K562 (cell line): ENCODE results near the gene MMD2. TPM values are rescaled to one million over a fixed set of nuclear protein-coding genes. Genes with fewer than 3 reads are reported as not detected.

ENCODE experiments used
- ATAC-seq: fragments of 200-7000 bp; cut with Tn5 transposase; 3 replicates; pipeline ENCODE4 v1.9.1; 2020; ENCODE audit warnings: moderate library complexity
- BruUV-seq: library from RNA; stranded (reverse); fragments of 400-500 nt; replicated peaks from 2 replicates; lab custom pipeline; 2021; lab: Mats Ljungman, UMichigan
- CTCF ChIA-PET: fragments of 300-600 bp; formaldehyde crosslinking; extraction: SDS; loops from one replicate; lab custom pipeline; 2021; ENCODE audit warnings: low intra/inter-chr PET ratio; lab: Yijun Ruan, JAX
- POLR2A ChIA-PET: fragments of 300-600, 350-650 bp; sonication (Branson Sonifier 250); formaldehyde crosslinking; extraction: SDS; loops from one replicate; lab custom pipeline; 2021; ENCODE audit warnings: antibody characterized with exemption, inconsistent platforms; lab: Yijun Ruan, JAX
- DNase-seq, 4 experiments: peaks; one replicate each; pipeline versions ENCODE4 v3.0.0 to v3.0.0-alpha.2; 2011 to 2018; ENCODE audit warnings: low spot score in 3 of 4, mixed read lengths in 3 of 4; ENCODE audit errors: extremely low read depth in 1 of 4
- FAIRE-seq: peaks from 2 replicates; lab custom pipeline; 2011; peaks lifted over from hg19 to GRCh38; lab: Jason Lieb, UNC
- H2AFZ ChIP-seq: 2 replicates; pipeline ENCODE4 v1.6.0; 2011; ENCODE audit warnings: low read depth, low read length, control low read depth, inconsistent platforms
- H3K27ac ChIP-seq: fragments of 200-600 bp; 3 replicates; pipeline ENCODE4 v1.8.0; 2011; ENCODE audit warnings: low read depth, mild to moderate bottlenecking, control low read depth, inconsistent platforms, low read length, moderate library complexity, mixed read lengths; ENCODE audit errors: extremely low read depth
- H3K27me3 ChIP-seq, 2 experiments: fragments of 300-600 bp in 1 of 2; 2 replicates in 1 of 2; 3 replicates in 1 of 2; pipeline versions ENCODE4 v1.6.0 to v1.8.0; 2011; ENCODE audit warnings: inconsistent platforms in 2 of 2, low read length in 2 of 2, mild to moderate bottlenecking in 1 of 2, mixed read lengths in 1 of 2, moderate library complexity in 1 of 2; ENCODE audit not compliant: control insufficient read depth in 2 of 2, insufficient read depth in 2 of 2
- H3K36me3 ChIP-seq: fragments of 300-600 bp; 3 replicates; pipeline ENCODE4 v1.8.0; 2011; ENCODE audit warnings: mild to moderate bottlenecking, low read length, inconsistent platforms; ENCODE audit not compliant: control insufficient read depth, insufficient read depth
- H3K4me1 ChIP-seq, 2 experiments: fragments of 200-600 bp in 1 of 2; replicated peaks in 1 of 2; 2 replicates in 1 of 2; 3 replicates in 1 of 2; pipeline versions ENCODE4 v1.5.1 to v1.8.0; 2011; ENCODE audit warnings: inconsistent platforms in 2 of 2, low read length in 2 of 2, mild to moderate bottlenecking in 1 of 2, mixed read lengths in 1 of 2, moderate library complexity in 1 of 2; ENCODE audit not compliant: control insufficient read depth in 2 of 2, insufficient read depth in 2 of 2
- H3K4me2 ChIP-seq: 2 replicates; pipeline ENCODE4 v1.6.1; 2011; ENCODE audit warnings: low read length, control low read depth, inconsistent platforms, mixed read lengths; ENCODE audit not compliant: insufficient read depth
- H3K4me3 ChIP-seq: fragments of 200-600 bp; sonication (generic), shearing (Covaris generic); 2 replicates; pipeline ENCODE4 v1.5.1; 2016; ENCODE audit warnings: control low read depth, inconsistent platforms
- H3K79me2 ChIP-seq: fragments of 200-600 bp; 3 replicates; pipeline ENCODE4 v1.8.0; 2011; ENCODE audit warnings: low read length, inconsistent platforms; ENCODE audit not compliant: control insufficient read depth, insufficient read depth
- H3K9ac ChIP-seq, 2 experiments: 2 replicates each; pipeline versions ENCODE4 v1.6.0 to v1.6.1; 2011; ENCODE audit warnings: low read depth in 2 of 2, low read length in 2 of 2, control low read depth in 1 of 2, inconsistent platforms in 1 of 2, mild to moderate bottlenecking in 1 of 2, mixed read lengths in 1 of 2; ENCODE audit not compliant: insufficient read depth in 1 of 2
- H3K9me1 ChIP-seq: one replicate; pipeline ENCODE4 v1.6.0; 2011; ENCODE audit warnings: inconsistent platforms, mild to moderate bottlenecking, low read length, moderate library complexity; ENCODE audit not compliant: control insufficient read depth, insufficient read depth
- H3K9me3 ChIP-seq: replicated peaks from 2 replicates; pipeline ENCODE4 v1.5.1; 2011; ENCODE audit warnings: low read depth, low read length, inconsistent platforms; ENCODE audit not compliant: control insufficient read depth, insufficient read depth
- H4K20me1 ChIP-seq: replicated peaks from 2 replicates; pipeline ENCODE4 v1.6.1; 2011; ENCODE audit warnings: low read length, inconsistent platforms, mixed read lengths; ENCODE audit not compliant: control insufficient read depth, insufficient read depth
- GATA2 ChIP-seq: sonication (generic); formaldehyde crosslinking; IDR thresholded peaks from 2 replicates; pipeline ENCODE4 v1.4.0; 2020; ENCODE audit warnings: mild to moderate bottlenecking, missing genetic modification reagents
- GATAD2B ChIP-seq: fragments of 450-650 bp; IDR thresholded peaks from 2 replicates; pipeline ENCODE4 v1.6.1; 2017; ENCODE audit warnings: mild to moderate bottlenecking, borderline replicate concordance
- HNRNPH1 ChIP-seq: fragments of 200-400 bp; formaldehyde crosslinking; optimal IDR thresholded peaks from 2 replicates; pipeline ENCODE3; 2017; ENCODE audit warnings: low read depth, mild to moderate bottlenecking, low read length, moderate library complexity
- MYBL2 ChIP-seq, 2 experiments: fragments of 450-650 bp in 1 of 2; sonication (generic) in 1 of 2; formaldehyde crosslinking in 1 of 2; IDR thresholded peaks; 2 replicates each; pipeline versions ENCODE4 v1.6.1 to v1.8.1; 2017 to 2022; ENCODE audit warnings: borderline replicate concordance in 1 of 2, inconsistent platforms in 1 of 2, low read depth in 1 of 2, mild to moderate bottlenecking in 1 of 2, missing genetic modification reagents in 1 of 2, moderate library complexity in 1 of 2
- RBM17 ChIP-seq: fragments of 200-400 bp; formaldehyde crosslinking; IDR thresholded peaks from 2 replicates; pipeline ENCODE4 v1.6.1; 2017; ENCODE audit warnings: low read depth, mild to moderate bottlenecking, low read length, borderline replicate concordance
- ZNF707 ChIP-seq: fragments of 250-450 bp; sonication (Bioruptor Pico); conservative IDR thresholded peaks from 2 replicates; pipeline ENCODE4 v1.8.0; 2022; ENCODE audit warnings: inconsistent platforms, mild to moderate bottlenecking, moderate library complexity
- ZNF79 ChIP-seq: fragments of 250-450 bp; sonication (Bioruptor Pico); IDR thresholded peaks from 2 replicates; pipeline ENCODE4 v1.4.0; 2020; ENCODE audit warnings: low read depth, mild to moderate bottlenecking, moderate library complexity
- WGBS: fragments of 100-300 bp; shearing (Covaris generic); methylation state at CpG from one replicate; pipeline ENCODE4 v1.1.6; 2016; ENCODE audit warnings: low coverage, mixed read lengths; ENCODE audit not compliant: insufficient coverage; ENCODE audit errors: missing lambda C conversion rate; 5-methylcytosine and 5-hydroxymethylcytosine counted together
- in situ Hi-C: fragments of 300-500 bp; cut with MboI; formaldehyde crosslinking; loops from 4 replicates; pipeline ENCODE4 v1.15.0; 2018; ENCODE audit warnings: inconsistent platforms, mixed read lengths
- intact Hi-C: fragments of 100-400 bp; cut with micrococcal nuclease; formaldehyde crosslinking; loops from 2 replicates; pipeline ENCODE4 v1.14.2; 2022
- polyA plus RNA-seq, 8 experiments: library from polyadenylated mRNA; depleted of rRNA in 4 of 8; stranded (reverse) in 5 of 8; unstranded in 3 of 8; fragments of >200 nt; fragmentation: Nextera tagmentation in 2 of 8; fragmentation: Illumina TruSeq in 1 of 8; extraction: Ambion mirVana in 2 of 8; extraction: Trizol in 1 of 8; gene quantifications; 2 replicates each; pipeline versions ENCODE4 v1.2.1 to v1.2.3, GENCODE V29; 2011 to 2014; ENCODE audit warnings: inconsistent platforms in 1 of 8, missing spikeins in 1 of 8
- total RNA-seq, 7 experiments: library from RNA; depleted of rRNA in 6 of 7; stranded (reverse); fragments of >200 nt in 6 of 7; fragmentation: Illumina TruSeq in 2 of 7; extraction: Trizol in 2 of 7; gene quantifications; 2 replicates each; pipeline versions ENCODE4 v1.2.1 to v1.2.3, GENCODE V29; 2011 to 2021; ENCODE audit warnings: low replicate concordance in 1 of 7
- TF ChIP-seq, protein P1 (sequence below): fragments of 450-650 bp; IDR thresholded peaks from 2 replicates; pipeline ENCODE4 v1.6.1; 2016; ENCODE audit warnings: mild to moderate bottlenecking

Gene MMD2
- total and polyA plus RNA-seq, 9 of the 15 experiments (the other 6 are each of a cell fraction or from before 2014, with no cell fraction given), result not detected

DNA sequence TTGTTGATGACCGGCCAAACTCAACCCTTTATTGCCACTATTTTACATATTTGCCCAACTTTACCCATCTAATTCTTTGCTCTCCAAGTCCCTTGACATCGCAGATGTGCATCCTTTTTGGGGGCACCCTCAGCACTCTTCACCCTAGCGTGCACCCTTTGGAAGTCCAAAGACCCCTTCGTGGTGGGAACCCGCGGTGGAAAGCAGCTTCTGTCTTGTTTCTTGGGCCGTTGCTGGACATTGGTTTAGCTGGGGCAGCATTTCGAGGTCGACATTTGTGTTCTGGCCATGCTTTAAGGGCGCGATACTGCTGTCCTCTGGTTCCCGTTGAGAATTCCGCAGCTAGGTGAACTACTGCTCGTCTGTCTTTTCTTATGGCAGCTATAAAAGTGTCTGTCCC is 96.8 kb downstream of the MMD2 start:
- no peaks in the 10 kb centered on the region for H3K9me1 ChIP-seq
- no peak for ATAC-seq
- H3K4me1 ChIP-seq, result no peaks in the 10 kb centered on the region; a peak in 1 of 5 replicates
- TF ChIP-seq ZNF707 (CRISPR knock-in tag), result no peak
- TF ChIP-seq GATA2 (CRISPR knock-in tag), result no peak
- TF ChIP-seq, protein P1, sequence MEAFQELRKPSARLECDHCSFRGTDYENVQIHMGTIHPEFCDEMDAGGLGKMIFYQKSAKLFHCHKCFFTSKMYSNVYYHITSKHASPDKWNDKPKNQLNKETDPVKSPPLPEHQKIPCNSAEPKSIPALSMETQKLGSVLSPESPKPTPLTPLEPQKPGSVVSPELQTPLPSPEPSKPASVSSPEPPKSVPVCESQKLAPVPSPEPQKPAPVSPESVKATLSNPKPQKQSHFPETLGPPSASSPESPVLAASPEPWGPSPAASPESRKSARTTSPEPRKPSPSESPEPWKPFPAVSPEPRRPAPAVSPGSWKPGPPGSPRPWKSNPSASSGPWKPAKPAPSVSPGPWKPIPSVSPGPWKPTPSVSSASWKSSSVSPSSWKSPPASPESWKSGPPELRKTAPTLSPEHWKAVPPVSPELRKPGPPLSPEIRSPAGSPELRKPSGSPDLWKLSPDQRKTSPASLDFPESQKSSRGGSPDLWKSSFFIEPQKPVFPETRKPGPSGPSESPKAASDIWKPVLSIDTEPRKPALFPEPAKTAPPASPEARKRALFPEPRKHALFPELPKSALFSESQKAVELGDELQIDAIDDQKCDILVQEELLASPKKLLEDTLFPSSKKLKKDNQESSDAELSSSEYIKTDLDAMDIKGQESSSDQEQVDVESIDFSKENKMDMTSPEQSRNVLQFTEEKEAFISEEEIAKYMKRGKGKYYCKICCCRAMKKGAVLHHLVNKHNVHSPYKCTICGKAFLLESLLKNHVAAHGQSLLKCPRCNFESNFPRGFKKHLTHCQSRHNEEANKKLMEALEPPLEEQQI, result no peak
- no peak for TF ChIP-seq MYBL2 (IDR thresholded peaks at IDR 0.05; ENCODE audit: low read depth)
- TF ChIP-seq MYBL2 (CRISPR knock-in tag; IDR thresholded peaks at IDR 0.05; ENCODE audit: borderline replicate concordance), result no peak
- TF ChIP-seq ZNF79, result no peak
- TF ChIP-seq GATAD2B, result no peak
- TF ChIP-seq RBM17, result no peak
- TF ChIP-seq HNRNPH1, result no peak
- 68% methylated on average over 14 of the region's 14 CpGs for WGBS
- no peaks in the 10 kb centered on the region for H4K20me1 ChIP-seq
- H3K27ac ChIP-seq, result no peak overlapping the region
- DNase-seq, result no peak
- 0 out of 2 replicates have a peak, but pooled peaks cover 2% of the 10 kb centered on the region for H3K9me3 ChIP-seq
- no peak overlapping the region for H3K9ac ChIP-seq
- no peak for FAIRE-seq
- POLR2A ChIA-PET, result interaction anchor here (1.0 kb wide), 1 partner anchor 8 kb away, joined by 6 read pairs; no protein-coding TSS in a partner anchor
- no peaks in the 10 kb centered on the region for H3K36me3 ChIP-seq
- intact Hi-C loops (no loop called here), in situ Hi-C loops (no loop called here)
- H2AFZ ChIP-seq, result no peak overlapping the region
- H3K4me3 ChIP-seq, result no peak overlapping the region
- no peaks in the 10 kb centered on the region for H3K27me3 ChIP-seq
- CTCF ChIA-PET, result no interaction called here
- H3K4me2 ChIP-seq, result no peak overlapping the region
- H3K79me2 ChIP-seq, result no peaks in the 10 kb centered on the region
- BruUV-seq, result no TSS peak
